ENCODE data around the gene SLCO2A1. TPM values are rescaled to one million over a fixed set of nuclear protein-coding genes. Genes with fewer than 3 reads are reported as not detected.

SLCO2A1 gene
- total and polyA plus RNA-seq, 2 experiments from 2014 or later = 0.31 to 1.0 TPM

DNA sequence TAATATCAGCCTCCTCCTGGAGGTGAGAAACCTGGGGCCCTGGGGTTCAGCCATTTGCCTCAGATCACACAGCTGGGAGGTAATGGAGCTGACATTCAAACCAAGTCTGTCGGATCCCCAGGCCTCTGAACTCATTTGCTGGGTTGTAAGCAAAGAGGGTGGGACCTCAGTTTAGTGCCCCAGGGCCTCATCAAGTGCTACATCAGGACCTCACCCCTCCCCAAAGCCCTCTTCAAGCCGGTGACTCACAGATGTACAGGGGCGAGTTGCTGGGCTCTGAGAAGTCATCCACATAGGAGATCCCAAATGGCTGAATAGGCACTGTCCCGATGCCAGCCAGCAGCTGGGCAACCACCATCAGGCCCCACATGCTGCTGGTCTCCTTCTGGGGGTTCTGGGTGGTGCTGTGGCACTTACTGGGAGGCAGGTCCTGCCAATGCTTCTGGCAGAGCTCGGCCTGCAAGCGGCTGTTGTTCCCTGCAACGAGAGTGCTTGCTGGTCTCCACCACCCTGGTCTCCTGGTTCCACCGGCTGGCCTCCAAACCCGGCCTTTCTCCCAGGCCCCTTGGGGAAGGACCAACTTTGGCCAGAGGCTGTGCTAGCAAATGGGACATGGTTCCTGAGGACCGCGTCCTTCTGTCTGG, 74.9 kb downstream of the SLCO2A1 start:
- H3K4me2 ChIP-seq = no peak overlapping the region
- no peaks in the 10 kb centered on the region for H3K36me3 ChIP-seq (ENCODE audit: insufficient read depth)
- H4K20me1 ChIP-seq (replicated peaks; ENCODE audit: insufficient read depth) = no peaks in the 10 kb centered on the region
- H2AFZ ChIP-seq = no peak overlapping the region
- H3K4me3 Mint-ChIP-seq = no peak overlapping the region
- H3K27ac ChIP-seq (ENCODE audit: low read depth) = no peak overlapping the region
- H3K4me1 Mint-ChIP-seq = no peaks in the 10 kb centered on the region; the same call in 2 of the 3 replicates
- no peaks in the 10 kb centered on the region; the same call in 2 of the 3 replicates for H3K36me3 Mint-ChIP-seq (ENCODE audit: low read depth)
- H3K79me2 ChIP-seq (replicated peaks; ENCODE audit: insufficient read depth) = no peaks in the 10 kb centered on the region
- no peaks in the 10 kb centered on the region for H3F3A ChIP-seq (replicated peaks; ENCODE audit: low read depth)
- H3K27ac Mint-ChIP-seq = no peak overlapping the region
- DNase-seq (ENCODE audit: low spot score) = no peak
- no peaks in the 10 kb centered on the region for H3K4me1 ChIP-seq (ENCODE audit: insufficient read depth)
- no peak overlapping the region for H3K4me3 ChIP-seq
- TF ChIP-seq CREB1 (CRISPR knock-in tag; IDR thresholded peaks at IDR 0.05; ENCODE audit: low read depth) (no peak), POLR2AphosphoS5 (IDR thresholded peaks at IDR 0.05; ENCODE audit: low read depth) (no peak), ZNF331 (CRISPR knock-in tag; IDR thresholded peaks at IDR 0.05; ENCODE audit: low read depth) (no peak), EZH2phosphoT487 (IDR thresholded peaks at IDR 0.05; ENCODE audit: unreplicated experiment) (no peak)
- TF ChIP-seq, protein P1, sequence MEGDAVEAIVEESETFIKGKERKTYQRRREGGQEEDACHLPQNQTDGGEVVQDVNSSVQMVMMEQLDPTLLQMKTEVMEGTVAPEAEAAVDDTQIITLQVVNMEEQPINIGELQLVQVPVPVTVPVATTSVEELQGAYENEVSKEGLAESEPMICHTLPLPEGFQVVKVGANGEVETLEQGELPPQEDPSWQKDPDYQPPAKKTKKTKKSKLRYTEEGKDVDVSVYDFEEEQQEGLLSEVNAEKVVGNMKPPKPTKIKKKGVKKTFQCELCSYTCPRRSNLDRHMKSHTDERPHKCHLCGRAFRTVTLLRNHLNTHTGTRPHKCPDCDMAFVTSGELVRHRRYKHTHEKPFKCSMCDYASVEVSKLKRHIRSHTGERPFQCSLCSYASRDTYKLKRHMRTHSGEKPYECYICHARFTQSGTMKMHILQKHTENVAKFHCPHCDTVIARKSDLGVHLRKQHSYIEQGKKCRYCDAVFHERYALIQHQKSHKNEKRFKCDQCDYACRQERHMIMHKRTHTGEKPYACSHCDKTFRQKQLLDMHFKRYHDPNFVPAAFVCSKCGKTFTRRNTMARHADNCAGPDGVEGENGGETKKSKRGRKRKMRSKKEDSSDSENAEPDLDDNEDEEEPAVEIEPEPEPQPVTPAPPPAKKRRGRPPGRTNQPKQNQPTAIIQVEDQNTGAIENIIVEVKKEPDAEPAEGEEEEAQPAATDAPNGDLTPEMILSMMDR (conservative IDR thresholded peaks at IDR 0.05; ENCODE audit: low read depth in 2 of 2) = no peak
- TF ChIP-seq, protein P2, sequence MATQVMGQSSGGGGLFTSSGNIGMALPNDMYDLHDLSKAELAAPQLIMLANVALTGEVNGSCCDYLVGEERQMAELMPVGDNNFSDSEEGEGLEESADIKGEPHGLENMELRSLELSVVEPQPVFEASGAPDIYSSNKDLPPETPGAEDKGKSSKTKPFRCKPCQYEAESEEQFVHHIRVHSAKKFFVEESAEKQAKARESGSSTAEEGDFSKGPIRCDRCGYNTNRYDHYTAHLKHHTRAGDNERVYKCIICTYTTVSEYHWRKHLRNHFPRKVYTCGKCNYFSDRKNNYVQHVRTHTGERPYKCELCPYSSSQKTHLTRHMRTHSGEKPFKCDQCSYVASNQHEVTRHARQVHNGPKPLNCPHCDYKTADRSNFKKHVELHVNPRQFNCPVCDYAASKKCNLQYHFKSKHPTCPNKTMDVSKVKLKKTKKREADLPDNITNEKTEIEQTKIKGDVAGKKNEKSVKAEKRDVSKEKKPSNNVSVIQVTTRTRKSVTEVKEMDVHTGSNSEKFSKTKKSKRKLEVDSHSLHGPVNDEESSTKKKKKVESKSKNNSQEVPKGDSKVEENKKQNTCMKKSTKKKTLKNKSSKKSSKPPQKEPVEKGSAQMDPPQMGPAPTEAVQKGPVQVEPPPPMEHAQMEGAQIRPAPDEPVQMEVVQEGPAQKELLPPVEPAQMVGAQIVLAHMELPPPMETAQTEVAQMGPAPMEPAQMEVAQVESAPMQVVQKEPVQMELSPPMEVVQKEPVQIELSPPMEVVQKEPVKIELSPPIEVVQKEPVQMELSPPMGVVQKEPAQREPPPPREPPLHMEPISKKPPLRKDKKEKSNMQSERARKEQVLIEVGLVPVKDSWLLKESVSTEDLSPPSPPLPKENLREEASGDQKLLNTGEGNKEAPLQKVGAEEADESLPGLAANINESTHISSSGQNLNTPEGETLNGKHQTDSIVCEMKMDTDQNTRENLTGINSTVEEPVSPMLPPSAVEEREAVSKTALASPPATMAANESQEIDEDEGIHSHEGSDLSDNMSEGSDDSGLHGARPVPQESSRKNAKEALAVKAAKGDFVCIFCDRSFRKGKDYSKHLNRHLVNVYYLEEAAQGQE (IDR thresholded peaks at IDR 0.05; ENCODE audit: unreplicated experiment) = no peak
- TF ChIP-seq, protein P3, sequence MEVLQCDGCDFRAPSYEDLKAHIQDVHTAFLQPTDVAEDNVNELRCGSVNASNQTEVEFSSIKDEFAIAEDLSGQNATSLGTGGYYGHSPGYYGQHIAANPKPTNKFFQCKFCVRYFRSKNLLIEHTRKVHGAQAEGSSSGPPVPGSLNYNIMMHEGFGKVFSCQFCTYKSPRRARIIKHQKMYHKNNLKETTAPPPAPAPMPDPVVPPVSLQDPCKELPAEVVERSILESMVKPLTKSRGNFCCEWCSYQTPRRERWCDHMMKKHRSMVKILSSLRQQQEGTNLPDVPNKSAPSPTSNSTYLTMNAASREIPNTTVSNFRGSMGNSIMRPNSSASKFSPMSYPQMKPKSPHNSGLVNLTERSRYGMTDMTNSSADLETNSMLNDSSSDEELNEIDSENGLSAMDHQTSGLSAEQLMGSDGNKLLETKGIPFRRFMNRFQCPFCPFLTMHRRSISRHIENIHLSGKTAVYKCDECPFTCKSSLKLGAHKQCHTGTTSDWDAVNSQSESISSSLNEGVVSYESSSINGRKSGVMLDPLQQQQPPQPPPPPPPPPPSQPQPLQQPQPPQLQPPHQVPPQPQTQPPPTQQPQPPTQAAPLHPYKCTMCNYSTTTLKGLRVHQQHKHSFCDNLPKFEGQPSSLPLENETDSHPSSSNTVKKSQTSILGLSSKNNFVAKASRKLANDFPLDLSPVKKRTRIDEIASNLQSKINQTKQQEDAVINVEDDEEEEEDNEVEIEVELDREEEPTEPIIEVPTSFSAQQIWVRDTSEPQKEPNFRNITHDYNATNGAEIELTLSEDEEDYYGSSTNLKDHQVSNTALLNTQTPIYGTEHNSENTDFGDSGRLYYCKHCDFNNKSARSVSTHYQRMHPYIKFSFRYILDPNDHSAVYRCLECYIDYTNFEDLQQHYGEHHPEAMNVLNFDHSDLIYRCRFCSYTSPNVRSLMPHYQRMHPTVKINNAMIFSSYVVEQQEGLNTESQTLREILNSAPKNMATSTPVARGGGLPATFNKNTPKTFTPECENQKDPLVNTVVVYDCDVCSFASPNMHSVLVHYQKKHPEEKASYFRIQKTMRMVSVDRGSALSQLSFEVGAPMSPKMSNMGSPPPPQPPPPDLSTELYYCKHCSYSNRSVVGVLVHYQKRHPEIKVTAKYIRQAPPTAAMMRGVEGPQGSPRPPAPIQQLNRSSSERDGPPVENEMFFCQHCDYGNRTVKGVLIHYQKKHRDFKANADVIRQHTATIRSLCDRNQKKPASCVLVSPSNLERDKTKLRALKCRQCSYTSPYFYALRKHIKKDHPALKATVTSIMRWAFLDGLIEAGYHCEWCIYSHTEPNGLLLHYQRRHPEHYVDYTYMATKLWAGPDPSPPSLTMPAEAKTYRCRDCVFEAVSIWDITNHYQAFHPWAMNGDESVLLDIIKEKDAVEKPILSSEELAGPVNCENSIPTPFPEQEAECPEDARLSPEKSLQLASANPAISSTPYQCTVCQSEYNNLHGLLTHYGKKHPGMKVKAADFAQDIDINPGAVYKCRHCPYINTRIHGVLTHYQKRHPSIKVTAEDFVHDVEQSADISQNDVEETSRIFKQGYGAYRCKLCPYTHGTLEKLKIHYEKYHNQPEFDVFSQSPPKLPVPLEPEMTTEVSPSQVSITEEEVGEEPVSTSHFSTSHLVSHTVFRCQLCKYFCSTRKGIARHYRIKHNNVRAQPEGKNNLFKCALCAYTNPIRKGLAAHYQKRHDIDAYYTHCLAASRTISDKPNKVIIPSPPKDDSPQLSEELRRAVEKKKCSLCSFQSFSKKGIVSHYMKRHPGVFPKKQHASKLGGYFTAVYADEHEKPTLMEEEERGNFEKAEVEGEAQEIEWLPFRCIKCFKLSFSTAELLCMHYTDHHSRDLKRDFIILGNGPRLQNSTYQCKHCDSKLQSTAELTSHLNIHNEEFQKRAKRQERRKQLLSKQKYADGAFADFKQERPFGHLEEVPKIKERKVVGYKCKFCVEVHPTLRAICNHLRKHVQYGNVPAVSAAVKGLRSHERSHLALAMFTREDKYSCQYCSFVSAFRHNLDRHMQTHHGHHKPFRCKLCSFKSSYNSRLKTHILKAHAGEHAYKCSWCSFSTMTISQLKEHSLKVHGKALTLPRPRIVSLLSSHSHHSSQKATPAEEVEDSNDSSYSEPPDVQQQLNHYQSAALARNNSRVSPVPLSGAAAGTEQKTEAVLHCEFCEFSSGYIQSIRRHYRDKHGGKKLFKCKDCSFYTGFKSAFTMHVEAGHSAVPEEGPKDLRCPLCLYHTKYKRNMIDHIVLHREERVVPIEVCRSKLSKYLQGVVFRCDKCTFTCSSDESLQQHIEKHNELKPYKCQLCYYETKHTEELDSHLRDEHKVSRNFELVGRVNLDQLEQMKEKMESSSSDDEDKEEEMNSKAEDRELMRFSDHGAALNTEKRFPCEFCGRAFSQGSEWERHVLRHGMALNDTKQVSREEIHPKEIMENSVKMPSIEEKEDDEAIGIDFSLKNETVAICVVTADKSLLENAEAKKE (CRISPR knock-in tag; IDR thresholded peaks at IDR 0.05) = no peak
- no peaks in the 10 kb centered on the region for H3K27me3 ChIP-seq (ENCODE audit: insufficient read depth)
- peaks cover 2% of the 10 kb centered on the region; the same call in 1 of the 3 replicates for H3K9me3 Mint-ChIP-seq
- peaks cover 10% of the 10 kb centered on the region; the same call in 1 of the 2 replicates for H3K9me2 ChIP-seq (ENCODE audit: insufficient read depth)
- ATAC-seq = no peak
- H3K27me3 Mint-ChIP-seq (ENCODE audit: insufficient read depth, low read depth, poor library complexity) = peaks cover 4% of the 10 kb centered on the region

Data from GM23338 (cell line).